Stimulated activated naive B cell treated with anti-CD40 and anti-IgM and Interleukin-4, amounts not matched to agents 10 μg/mL and 1 μg/mL and 100 μg/mL, for 72 hours (primary cell): ENCODE results near the gene KLHL22.
A peak's percentile ranks its signal among the peaks of the same experiment; 100 is the strongest.
"Not testable (repeated sequence)": the region's sequence is repeated elsewhere in the genome, so short reads cannot be mapped to it uniquely, and the experiment has no call there.

Experiments
- ATAC-seq, 2 donors: fragments of 150-1000 bp; cut with Tn5 transposase; replicated peaks; 2 replicates each; pipeline ENCODE4 v1.10.0; 2021; ENCODE audit warnings: moderate library complexity in 1 of 2
- DNase-seq: peaks from one replicate; pipeline ENCODE4 v3.0.0; 2021
- H3K27ac Mint-ChIP-seq: one replicate; pipeline ENCODE4 v1.8.0; 2022; ENCODE audit warnings: mild to moderate bottlenecking, mixed read lengths
- H3K27me3 Mint-ChIP-seq, 2 donors: one replicate each; pipeline ENCODE4 v1.8.0; 2022; ENCODE audit warnings: mixed read lengths in 2 of 2
- H3K36me3 Mint-ChIP-seq, 2 donors: one replicate each; pipeline ENCODE4 v1.8.0; 2022; ENCODE audit warnings: mixed read lengths in 2 of 2, mild to moderate bottlenecking in 1 of 2
- H3K4me1 Mint-ChIP-seq, 2 donors: one replicate each; pipeline ENCODE4 v1.8.0; 2022; ENCODE audit warnings: mixed read lengths in 2 of 2, mild to moderate bottlenecking in 1 of 2
- H3K4me3 Mint-ChIP-seq, 2 donors: one replicate each; pipeline ENCODE4 v1.8.0; 2022; ENCODE audit warnings: mild to moderate bottlenecking in 2 of 2, mixed read lengths in 2 of 2, moderate library complexity in 1 of 2
- H3K9me3 Mint-ChIP-seq, 2 donors: one replicate each; pipeline ENCODE4 v1.8.0; 2022; ENCODE audit warnings: mixed read lengths in 2 of 2, mild to moderate bottlenecking in 1 of 2

Gene KLHL22

GRCh38 chr22:20475569-20475968 lies 20.0 kb downstream of the KLHL22 start:
- not testable (repeated sequence) for H3K4me3 Mint-ChIP-seq, DNase-seq, ATAC-seq, H3K27me3 Mint-ChIP-seq, H3K27ac Mint-ChIP-seq, H3K9me3 Mint-ChIP-seq
- H3K36me3 Mint-ChIP-seq = peaks cover 12 to 22% of the 10 kb centered on the region in 2 donors
- H3K4me1 Mint-ChIP-seq = peaks cover 6 to 16% of the 10 kb centered on the region in 2 donors

GRCh38 chr22:20475115-20475436 lies 20.5 kb downstream of the KLHL22 start:
- Mint-ChIP-seq H3K9me3 (no peaks in the 10 kb centered on the region), H3K4me1 (peaks cover 6 to 16% of the 10 kb centered on the region in 2 donors), H3K4me3 (no peak overlapping the region), H3K27me3 (no peaks in the 10 kb centered on the region), H3K36me3 (peaks cover 14 to 25% of the 10 kb centered on the region in 2 donors), H3K27ac (no peak overlapping the region)
- no peak for ATAC-seq
- DNase-seq = no peak

GRCh38 chr22:20472629-20473442 lies 22.8 kb downstream of the KLHL22 start:
- H3K36me3 Mint-ChIP-seq = peaks cover 17 to 35% of the 10 kb centered on the region in 2 donors
- ATAC-seq = peak; percentile 62 to 72
- no peak overlapping the region for H3K4me3 Mint-ChIP-seq
- no peaks in the 10 kb centered on the region for H3K27me3 Mint-ChIP-seq
- no peak for DNase-seq
- no peaks in the 10 kb centered on the region for H3K9me3 Mint-ChIP-seq
- H3K4me1 Mint-ChIP-seq = peaks cover 13 to 23% of the 10 kb centered on the region in 2 donors
- no peak overlapping the region for H3K27ac Mint-ChIP-seq

GRCh38 chr22:20471126-20471833 lies 24.3 kb downstream of the KLHL22 start:
- Mint-ChIP-seq H3K27ac (no peak overlapping the region), H3K4me3 (no peak overlapping the region), H3K4me1 (peaks cover 13 to 23% of the 10 kb centered on the region in 2 donors), H3K9me3 (no peaks in the 10 kb centered on the region), H3K27me3 (no peaks in the 10 kb centered on the region), H3K36me3 (peaks cover 17 to 38% of the 10 kb centered on the region in 2 donors)
- DNase-seq (no peak), ATAC-seq (no peak)

- ATAC-seq, DNase-seq, H3K27me3 Mint-ChIP-seq, H3K9me3 Mint-ChIP-seq, H3K4me3 Mint-ChIP-seq, H3K27ac Mint-ChIP-seq: not testable (repeated sequence)
- H3K4me1 Mint-ChIP-seq = peaks cover 13 to 26% of the 10 kb centered on the region in 2 donors
- H3K36me3 Mint-ChIP-seq = peaks cover 17 to 38% of the 10 kb centered on the region in 2 donors
Observed at GRCh38 chr22:20470525-20470924, 25.1 kb downstream of the KLHL22 start.

GRCh38 chr22:20469110-20469868 lies 26.3 kb downstream of the KLHL22 start:
- Mint-ChIP-seq H3K27me3 (no peaks in the 10 kb centered on the region), H3K36me3 (peaks cover 17 to 42% of the 10 kb centered on the region in 2 donors), H3K27ac (no peak overlapping the region), H3K4me3 (no peak overlapping the region), H3K4me1 (peaks cover 19 to 38% of the 10 kb centered on the region in 2 donors), H3K9me3 (no peaks in the 10 kb centered on the region)
- ATAC-seq (no peak), DNase-seq (no peak)

GRCh38 chr22:20466659-20467379 lies 28.8 kb downstream of the KLHL22 start:
- H3K9me3 Mint-ChIP-seq = no peaks in the 10 kb centered on the region
- H3K27ac Mint-ChIP-seq = peak overlapping the region; percentile 42
- H3K36me3 Mint-ChIP-seq = peaks cover 19 to 38% of the 10 kb centered on the region in 2 donors
- no peaks in the 10 kb centered on the region for H3K27me3 Mint-ChIP-seq
- H3K4me3 Mint-ChIP-seq = no peak overlapping the region
- peaks cover 30 to 44% of the 10 kb centered on the region in 2 donors for H3K4me1 Mint-ChIP-seq
- DNase-seq (no peak), ATAC-seq (no peak)

- H3K4me3 Mint-ChIP-seq = no peak overlapping the region
- peak overlapping the region; percentile 62 for H3K27ac Mint-ChIP-seq
- H3K4me1 Mint-ChIP-seq = peaks cover 30 to 43% of the 10 kb centered on the region in 2 donors
- H3K9me3 Mint-ChIP-seq = no peaks in the 10 kb centered on the region
- DNase-seq (no peak), ATAC-seq (no peak)
- no peaks in the 10 kb centered on the region for H3K27me3 Mint-ChIP-seq
- peaks cover 14 to 33% of the 10 kb centered on the region in 2 donors for H3K36me3 Mint-ChIP-seq
Observed at GRCh38 chr22:20465759-20466077, 29.9 kb downstream of the KLHL22 start.

- H3K9me3 Mint-ChIP-seq = no peaks in the 10 kb centered on the region
- H3K27me3 Mint-ChIP-seq = no peaks in the 10 kb centered on the region
- H3K27ac Mint-ChIP-seq = peak overlapping the region; percentile 62
- ATAC-seq (no peak), DNase-seq (no peak)
- no peak overlapping the region for H3K4me3 Mint-ChIP-seq
- H3K36me3 Mint-ChIP-seq = peaks cover 10 to 28% of the 10 kb centered on the region in 2 donors
- peaks cover 30 to 43% of the 10 kb centered on the region in 2 donors for H3K4me1 Mint-ChIP-seq
Observed at GRCh38 chr22:20464912-20465758, 30.5 kb downstream of the KLHL22 start.

- no peaks in the 10 kb centered on the region for H3K27me3 Mint-ChIP-seq
- DNase-seq = peak; percentile 17
- peak overlapping the region; percentile 30 to 58 for H3K4me3 Mint-ChIP-seq
- H3K9me3 Mint-ChIP-seq = no peaks in the 10 kb centered on the region
- H3K36me3 Mint-ChIP-seq = peaks cover 12 to 31% of the 10 kb centered on the region in 2 donors
- H3K27ac Mint-ChIP-seq = peak overlapping the region; percentile 90
- ATAC-seq = peak; percentile 77 to 79
- peaks cover 33 to 50% of the 10 kb centered on the region in 2 donors for H3K4me1 Mint-ChIP-seq
Observed at GRCh38 chr22:20464096-20464614, 31.4 kb downstream of the KLHL22 start.

- H3K27ac Mint-ChIP-seq = peak overlapping the region; percentile 90
- DNase-seq (peak; percentile 23), ATAC-seq (peak; percentile 87 to 92)
- no peaks in the 10 kb centered on the region for H3K27me3 Mint-ChIP-seq
- peaks cover 12 to 28% of the 10 kb centered on the region in 2 donors for H3K36me3 Mint-ChIP-seq
- no peaks in the 10 kb centered on the region for H3K9me3 Mint-ChIP-seq
- H3K4me3 Mint-ChIP-seq = peak overlapping the region; percentile 30 to 58
- H3K4me1 Mint-ChIP-seq = peaks cover 28 to 52% of the 10 kb centered on the region in 2 donors
Observed at GRCh38 chr22:20463324-20464095, 32.1 kb downstream of the KLHL22 start.

- ATAC-seq (no peak), DNase-seq (no peak)
- Mint-ChIP-seq H3K27me3 (no peaks in the 10 kb centered on the region), H3K4me1 (peaks cover 36 to 56% of the 10 kb centered on the region in 2 donors), H3K27ac (no peak overlapping the region), H3K36me3 (peaks cover 26 to 43% of the 10 kb centered on the region in 2 donors), H3K9me3 (no peaks in the 10 kb centered on the region), H3K4me3 (no peak overlapping the region)
Observed at GRCh38 chr22:20459862-20460261, 35.7 kb downstream of the KLHL22 start.
